Natural killer cell (primary cell): ENCODE measurements around the gene UBAP1L. TPM values are rescaled to one million over a fixed set of nuclear protein-coding genes. Genes with fewer than 3 reads are reported as not detected.

ENCODE experiments used
- ATAC-seq, 3 donors: fragments of 150-1000 bp in 2 of 3; fragments of 200-7000 bp in 1 of 3; cut with Tn5 transposase; 1 replicate in 1 of 3; 2 replicates in 2 of 3; pipeline ENCODE4 v1.10.0; 2021; ENCODE audit warnings: mild to moderate bottlenecking in 2 of 3, moderate library complexity in 2 of 3
- DNase-seq, 2 donors: peaks; one replicate each; pipeline versions ENCODE4 v3.0.0 to v3.0.0-alpha.2; 2013 to 2021; ENCODE audit warnings: mixed read lengths in 1 of 2
- H3K27ac ChIP-seq: one replicate; pipeline ENCODE4 v1.5.1; 2013; ENCODE audit warnings: mild to moderate bottlenecking, low read length
- H3K27me3 ChIP-seq: one replicate; pipeline ENCODE4 v1.6.1; 2013; ENCODE audit warnings: low read length; ENCODE audit not compliant: control insufficient read depth, insufficient read depth
- H3K36me3 ChIP-seq: one replicate; pipeline ENCODE4 v1.6.1; 2013; ENCODE audit warnings: low read length; ENCODE audit not compliant: control insufficient read depth, insufficient read depth
- H3K4me1 ChIP-seq: one replicate; pipeline ENCODE4 v1.6.1; 2013; ENCODE audit warnings: low read length; ENCODE audit not compliant: control insufficient read depth, insufficient read depth
- H3K4me3 ChIP-seq: one replicate; pipeline ENCODE4 v1.5.1; 2013; ENCODE audit warnings: low read length
- H3K9me3 ChIP-seq: one replicate; pipeline ENCODE4 v1.6.1; 2013; ENCODE audit warnings: low read length; ENCODE audit not compliant: control insufficient read depth, insufficient read depth
- H3K27ac Mint-ChIP-seq, 2 donors: one replicate each; pipeline ENCODE4 v1.8.0; 2022; ENCODE audit warnings: mild to moderate bottlenecking in 2 of 2, mixed read lengths in 2 of 2, moderate library complexity in 1 of 2
- H3K27me3 Mint-ChIP-seq, 2 donors: one replicate each; pipeline ENCODE4 v1.8.0; 2022; ENCODE audit warnings: low read depth in 2 of 2, mixed read lengths in 2 of 2
- H3K36me3 Mint-ChIP-seq: one replicate; pipeline ENCODE4 v1.8.0; 2022; ENCODE audit warnings: mixed read lengths
- H3K4me1 Mint-ChIP-seq, 2 donors: one replicate each; pipeline ENCODE4 v1.8.0; 2022; ENCODE audit warnings: mixed read lengths in 2 of 2
- H3K4me3 Mint-ChIP-seq: one replicate; pipeline ENCODE4 v1.8.0; 2022; ENCODE audit warnings: mild to moderate bottlenecking, moderate library complexity, mixed read lengths
- H3K9me3 Mint-ChIP-seq, 2 donors: one replicate each; pipeline ENCODE4 v1.8.0; 2022; ENCODE audit warnings: mixed read lengths in 2 of 2
- WGBS: methylation state at CpG from one replicate; pipeline ENCODE4 v1.1.7; 2013; ENCODE audit warnings: missing lambda C conversion rate; ENCODE audit not compliant: insufficient coverage; 5-methylcytosine and 5-hydroxymethylcytosine counted together
- intact Hi-C: fragments of 100-400 bp; cut with micrococcal nuclease; formaldehyde crosslinking; loops from one replicate; pipeline ENCODE4 v1.14.2; 2022
- total RNA-seq, 4 donors: library from RNA; stranded (reverse); fragments of 120-200 nt in 1 of 4; gene quantifications; one replicate each; pipeline versions ENCODE4 v1.2.3 to v1.2.4, GENCODE V29; 2013 to 2022
- TF ChIP-seq, protein P1 (sequence below): fragments of 200-600 bp; IDR thresholded peaks from one replicate; pipeline ENCODE4 v1.8.0; 2022; ENCODE audit warnings: antibody characterized with exemption

Gene UBAP1L
- total RNA-seq, 3 donors from 2014 or later (not counting 1 experiment from before 2014, with no cell fraction given) = 4.3 to 8.0 (median 7.5) TPM

DNA sequence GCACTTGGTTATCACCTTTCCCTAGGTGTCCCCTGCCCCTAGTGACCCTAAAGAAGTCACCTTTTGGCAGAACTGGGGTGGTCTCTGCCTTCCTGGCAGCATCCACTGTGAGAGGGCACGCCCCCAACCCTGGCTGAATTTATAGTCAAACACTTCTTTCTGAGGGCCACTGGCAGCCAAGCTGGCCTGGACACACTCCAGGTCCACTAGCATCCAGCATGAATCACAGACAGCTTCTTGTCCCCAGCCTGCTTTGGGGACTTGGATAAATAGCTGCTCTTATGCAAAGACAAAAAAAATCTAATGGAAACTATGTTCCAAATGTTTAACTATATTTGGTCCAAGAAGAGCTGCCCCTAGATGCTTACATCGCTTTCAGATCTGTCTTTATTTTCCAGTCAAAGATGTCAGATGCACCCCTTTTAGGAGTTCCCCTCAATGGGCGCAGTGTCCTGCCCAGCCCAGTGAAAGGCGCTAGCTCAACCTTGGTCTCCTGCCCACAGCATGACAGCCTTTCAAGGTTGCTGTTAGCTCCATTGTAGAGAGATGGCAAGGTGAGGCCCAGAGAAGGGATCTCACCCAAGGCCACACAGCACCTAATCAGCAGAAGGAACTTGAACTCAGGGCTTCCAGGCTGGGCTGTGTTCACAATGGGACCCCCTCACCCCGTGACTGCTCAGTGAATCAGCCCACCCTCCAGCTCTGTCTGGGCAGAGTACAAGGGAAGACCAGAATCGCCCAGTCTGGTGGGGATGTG, 54.2 kb downstream of the UBAP1L start:
- Mint-ChIP-seq H3K9me3 (no peaks in the 10 kb centered on the region), H3K27ac (no peak overlapping the region), H3K27me3 (peaks cover 10 to 21% of the 10 kb centered on the region in 2 donors), H3K4me1 (no peaks in the 10 kb centered on the region), H3K4me3 (no peak overlapping the region), H3K36me3 (no peaks in the 10 kb centered on the region)
- no peak overlapping the region for H3K27ac ChIP-seq
- H3K36me3 ChIP-seq = no peaks in the 10 kb centered on the region
- WGBS = 93% methylated on average over 6 of the region's 6 CpGs
- H3K9me3 ChIP-seq = no peaks in the 10 kb centered on the region
- ATAC-seq (no peak), DNase-seq (no peak)
- TF ChIP-seq, protein P1, sequence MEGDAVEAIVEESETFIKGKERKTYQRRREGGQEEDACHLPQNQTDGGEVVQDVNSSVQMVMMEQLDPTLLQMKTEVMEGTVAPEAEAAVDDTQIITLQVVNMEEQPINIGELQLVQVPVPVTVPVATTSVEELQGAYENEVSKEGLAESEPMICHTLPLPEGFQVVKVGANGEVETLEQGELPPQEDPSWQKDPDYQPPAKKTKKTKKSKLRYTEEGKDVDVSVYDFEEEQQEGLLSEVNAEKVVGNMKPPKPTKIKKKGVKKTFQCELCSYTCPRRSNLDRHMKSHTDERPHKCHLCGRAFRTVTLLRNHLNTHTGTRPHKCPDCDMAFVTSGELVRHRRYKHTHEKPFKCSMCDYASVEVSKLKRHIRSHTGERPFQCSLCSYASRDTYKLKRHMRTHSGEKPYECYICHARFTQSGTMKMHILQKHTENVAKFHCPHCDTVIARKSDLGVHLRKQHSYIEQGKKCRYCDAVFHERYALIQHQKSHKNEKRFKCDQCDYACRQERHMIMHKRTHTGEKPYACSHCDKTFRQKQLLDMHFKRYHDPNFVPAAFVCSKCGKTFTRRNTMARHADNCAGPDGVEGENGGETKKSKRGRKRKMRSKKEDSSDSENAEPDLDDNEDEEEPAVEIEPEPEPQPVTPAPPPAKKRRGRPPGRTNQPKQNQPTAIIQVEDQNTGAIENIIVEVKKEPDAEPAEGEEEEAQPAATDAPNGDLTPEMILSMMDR = no peak
- intact Hi-C loops = no loop called here
- peaks cover 2% of the 10 kb centered on the region for H3K27me3 ChIP-seq
- no peaks in the 10 kb centered on the region for H3K4me1 ChIP-seq
- no peak overlapping the region for H3K4me3 ChIP-seq

DNA sequence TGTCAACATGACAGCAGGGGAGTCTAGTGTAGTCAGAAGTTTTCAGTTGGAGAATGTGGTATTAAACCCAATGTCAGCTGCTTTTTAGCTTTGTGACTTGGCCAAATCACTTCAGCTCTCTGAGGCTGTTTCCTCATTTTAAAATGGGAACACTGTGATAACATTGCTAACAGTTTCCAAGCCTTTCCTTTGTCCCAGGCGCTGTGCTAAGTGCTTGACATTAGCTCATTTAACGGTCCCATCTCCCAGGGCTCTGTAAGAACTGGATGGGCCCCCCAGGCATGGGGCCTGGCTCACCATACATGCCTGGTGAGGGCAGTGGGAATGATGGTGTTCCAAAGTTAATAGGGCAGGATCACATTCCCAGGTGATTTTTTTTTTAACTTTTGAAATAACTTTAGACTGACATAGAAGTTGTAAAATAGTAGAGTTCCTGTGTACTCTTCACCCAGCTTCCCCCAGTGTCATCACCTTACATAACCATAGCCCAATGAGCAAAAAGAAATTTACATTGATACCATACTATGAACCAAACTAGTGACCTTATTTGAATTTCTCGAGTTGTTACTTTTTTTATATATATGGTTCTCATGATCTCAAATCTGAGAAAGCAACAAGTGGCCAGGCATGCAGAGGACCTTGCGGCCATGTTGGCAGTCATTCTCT, 54.9 kb downstream of the UBAP1L start:
- H3K27me3 ChIP-seq = no peaks in the 10 kb centered on the region
- H3K4me1 ChIP-seq = no peaks in the 10 kb centered on the region
- Mint-ChIP-seq H3K36me3 (no peaks in the 10 kb centered on the region), H3K27ac (no peak overlapping the region), H3K9me3 (no peaks in the 10 kb centered on the region), H3K4me3 (no peak overlapping the region), H3K4me1 (no peaks in the 10 kb centered on the region), H3K27me3 (peaks cover 3 to 13% of the 10 kb centered on the region in 2 donors)
- no peak overlapping the region for H3K27ac ChIP-seq
- DNase-seq (no peak), ATAC-seq (no peak)
- TF ChIP-seq, protein P1 = no peak
- WGBS = 81% methylated on average over 4 of the region's 4 CpGs
- H3K9me3 ChIP-seq = no peaks in the 10 kb centered on the region
- intact Hi-C loops = no loop called here
- no peak overlapping the region for H3K4me3 ChIP-seq
- H3K36me3 ChIP-seq = no peaks in the 10 kb centered on the region

DNA sequence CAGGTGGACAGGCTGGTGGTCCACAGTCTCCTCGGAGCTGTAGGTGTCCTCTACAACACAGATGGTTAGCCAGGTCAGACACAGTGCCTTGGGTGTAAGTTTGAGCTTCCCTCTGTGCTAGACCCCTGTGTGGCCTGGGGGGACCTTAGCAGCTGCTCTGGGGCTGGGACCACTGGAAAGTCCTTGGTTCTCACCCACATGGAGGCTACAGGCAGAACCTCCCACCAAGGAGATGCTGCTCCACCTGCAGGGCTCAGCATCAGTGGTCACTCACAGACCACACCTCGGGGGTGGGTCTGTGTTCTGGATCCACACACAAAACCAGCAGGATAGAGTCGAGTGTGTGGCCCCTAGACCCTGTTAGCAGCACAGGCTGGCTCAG, 55.6 kb downstream of the UBAP1L start:
- intact Hi-C loops = no loop called here

More for the DNA sequence above, 55.6 kb downstream of the UBAP1L start:
- Mint-ChIP-seq H3K27me3 (peaks cover 3 to 10% of the 10 kb centered on the region in 2 donors), H3K27ac (no peak overlapping the region), H3K4me3 (no peak overlapping the region), H3K4me1 (no peaks in the 10 kb centered on the region), H3K9me3 (no peaks in the 10 kb centered on the region), H3K36me3 (no peaks in the 10 kb centered on the region)
- H3K9me3 ChIP-seq = no peaks in the 10 kb centered on the region
- no peak overlapping the region for H3K27ac ChIP-seq
- TF ChIP-seq, protein P1 = no peak
- no peak overlapping the region for H3K4me3 ChIP-seq
- no peak for DNase-seq
- ATAC-seq = no peak
- WGBS = 76% methylated on average over 3 of the region's 3 CpGs
- no peaks in the 10 kb centered on the region for H3K27me3 ChIP-seq
- H3K36me3 ChIP-seq = no peaks in the 10 kb centered on the region
- no peaks in the 10 kb centered on the region for H3K4me1 ChIP-seq
